H9 (cell line): Measurements from ENCODE around the gene MLLT6. TPM values are rescaled to one million over a fixed set of nuclear protein-coding genes. Genes with fewer than 3 reads are reported as not detected.

Experiments
- DNase-seq: peaks from one replicate; pipeline ENCODE4 v3.0.0-alpha.2; 2017
- H2AFZ ChIP-seq: one replicate; pipeline ENCODE4 v1.6.1; 2013; ENCODE audit warnings: mild to moderate bottlenecking, low read length, control low read depth, moderate library complexity
- H2AK5ac ChIP-seq: 2 replicates; pipeline ENCODE4 v1.6.1; 2013; ENCODE audit warnings: low read length, control low read depth, mixed read lengths; ENCODE audit not compliant: insufficient read length
- H2BK120ac ChIP-seq: one replicate; pipeline ENCODE4 v1.6.1; 2013; ENCODE audit warnings: low read depth, mild to moderate bottlenecking, low read length, control low read depth, inconsistent platforms; ENCODE audit not compliant: poor library complexity, severe bottlenecking
- H2BK12ac ChIP-seq: 2 replicates; pipeline ENCODE4 v1.6.1; 2013; ENCODE audit warnings: low read length, control low read depth, mixed read lengths, low read depth; ENCODE audit not compliant: insufficient read length
- H2BK15ac ChIP-seq: 2 replicates; pipeline ENCODE4 v1.6.1; 2013; ENCODE audit warnings: low read depth, low read length, control low read depth
- H2BK20ac ChIP-seq: one replicate; pipeline ENCODE4 v1.6.1; 2013; ENCODE audit warnings: low read depth, mild to moderate bottlenecking, low read length, control low read depth, inconsistent platforms; ENCODE audit not compliant: poor library complexity, severe bottlenecking
- H2BK5ac ChIP-seq: 2 replicates; pipeline ENCODE4 v1.6.1; 2013; ENCODE audit warnings: low read length, control low read depth, mixed read lengths; ENCODE audit not compliant: insufficient read length
- H3K14ac ChIP-seq: 2 replicates; pipeline ENCODE4 v1.6.1; 2013; ENCODE audit warnings: low read length, control low read depth; ENCODE audit not compliant: insufficient read depth
- H3K18ac ChIP-seq: 2 replicates; pipeline ENCODE4 v1.6.1; 2013; ENCODE audit warnings: low read depth, mild to moderate bottlenecking, mixed read lengths, low read length, control low read depth; ENCODE audit not compliant: insufficient read length
- H3K23ac ChIP-seq: 2 replicates; pipeline ENCODE4 v1.6.1; 2013; ENCODE audit warnings: low read length, control low read depth, mixed read lengths, low read depth; ENCODE audit not compliant: insufficient read length
- H3K23me2 ChIP-seq: 2 replicates; pipeline ENCODE4 v1.6.1; 2013; ENCODE audit warnings: low read depth, mild to moderate bottlenecking, mixed read lengths, low read length, control low read depth; ENCODE audit not compliant: insufficient read length, poor library complexity, severe bottlenecking
- H3K27ac ChIP-seq: 2 replicates; pipeline ENCODE4 v1.5.1; 2013; ENCODE audit warnings: low read length, control low read depth, mixed read lengths, low read depth; ENCODE audit not compliant: insufficient read length
- H3K27me3 ChIP-seq: 2 replicates; pipeline ENCODE4 v1.6.1; 2013; ENCODE audit warnings: low read length, control low read depth, inconsistent platforms; ENCODE audit not compliant: insufficient read depth
- H3K4ac ChIP-seq: 2 replicates; pipeline ENCODE4 v1.6.1; 2013; ENCODE audit warnings: low read depth, mild to moderate bottlenecking, control low read depth, inconsistent platforms, low read length, moderate library complexity
- H3K4me1 ChIP-seq: 2 replicates; pipeline ENCODE4 v1.6.1; 2013; ENCODE audit warnings: low read length, control low read depth, inconsistent platforms; ENCODE audit not compliant: insufficient read depth
- H3K4me2 ChIP-seq: 2 replicates; pipeline ENCODE4 v1.6.1; 2013; ENCODE audit warnings: low read length, control low read depth, mixed read lengths; ENCODE audit not compliant: insufficient read length, insufficient read depth
- H3K56ac ChIP-seq: 2 replicates; pipeline ENCODE4 v1.6.1; 2013; ENCODE audit warnings: low read depth, mild to moderate bottlenecking, mixed read lengths, low read length, control low read depth; ENCODE audit not compliant: insufficient read length
- H3K79me1 ChIP-seq: 2 replicates; pipeline ENCODE4 v1.6.1; 2013; ENCODE audit warnings: low read depth, mild to moderate bottlenecking, moderate library complexity, low read length, control low read depth, inconsistent platforms; ENCODE audit not compliant: insufficient read depth, poor library complexity, severe bottlenecking
- H3K79me2 ChIP-seq: 2 replicates; pipeline ENCODE4 v1.6.1; 2013; ENCODE audit warnings: low read length, control low read depth, inconsistent platforms; ENCODE audit not compliant: insufficient read depth
- H3K9ac ChIP-seq: 2 replicates; pipeline ENCODE4 v1.6.1; 2013; ENCODE audit warnings: low read length, control low read depth, mixed read lengths; ENCODE audit not compliant: insufficient read length; ENCODE audit errors: extremely low read depth
- H3K9me3 ChIP-seq: one replicate; pipeline ENCODE4 v1.6.1; 2013; ENCODE audit warnings: low read depth, low read length, inconsistent platforms; ENCODE audit not compliant: control insufficient read depth
- H3T11ph ChIP-seq: one replicate; pipeline ENCODE4 v1.6.1; 2013; ENCODE audit warnings: mild to moderate bottlenecking, low read length, control low read depth, inconsistent platforms
- H4K20me1 ChIP-seq: one replicate; pipeline ENCODE4 v1.6.1; 2013; ENCODE audit not compliant: control insufficient read depth, insufficient read length, insufficient read depth
- H4K5ac ChIP-seq: 2 replicates; pipeline ENCODE4 v1.6.1; 2013; ENCODE audit warnings: low read depth, mild to moderate bottlenecking, mixed read lengths, low read length, control low read depth; ENCODE audit not compliant: insufficient read length
- H4K8ac ChIP-seq: replicated peaks from 2 replicates; pipeline ENCODE4 v1.6.1; 2013; ENCODE audit warnings: low read length, control low read depth, mixed read lengths, low read depth; ENCODE audit not compliant: insufficient read length
- H4K91ac ChIP-seq: 2 replicates; pipeline ENCODE4 v1.6.1; 2013; ENCODE audit warnings: low read depth, mild to moderate bottlenecking, moderate library complexity, mixed read lengths, low read length, control low read depth; ENCODE audit not compliant: insufficient read length
- H3K27ac Mint-ChIP-seq, 3 experiments: 2 replicates in 2 of 3; 3 replicates in 1 of 3; pipeline ENCODE4 v1.8.0; 2020 to 2021; ENCODE audit warnings: mixed read lengths in 3 of 3, mild to moderate bottlenecking in 1 of 3, moderate library complexity in 1 of 3
- H3K27me3 Mint-ChIP-seq: 2 replicates; pipeline ENCODE4 v1.8.0; 2021; ENCODE audit warnings: low read depth, mild to moderate bottlenecking, moderate library complexity, mixed read lengths
- H3K36me3 Mint-ChIP-seq, 3 experiments: 2 replicates in 2 of 3; 3 replicates in 1 of 3; pipeline ENCODE4 v1.8.0; 2020 to 2021; ENCODE audit warnings: low read depth in 3 of 3, mixed read lengths in 3 of 3; ENCODE audit not compliant: insufficient read depth in 1 of 3
- H3K4me1 Mint-ChIP-seq, 2 experiments: 2 replicates each; pipeline ENCODE4 v1.8.0; 2020; ENCODE audit warnings: mixed read lengths in 2 of 2
- H3K4me3 Mint-ChIP-seq, 2 experiments: 2 replicates in 1 of 2; 3 replicates in 1 of 2; pipeline ENCODE4 v1.8.0; 2020 to 2021; ENCODE audit warnings: mild to moderate bottlenecking in 2 of 2, mixed read lengths in 2 of 2, moderate library complexity in 1 of 2
- H3K9me3 Mint-ChIP-seq, 2 experiments: 2 replicates in 1 of 2; 3 replicates in 1 of 2; pipeline ENCODE4 v1.8.0; 2020; ENCODE audit warnings: mild to moderate bottlenecking in 2 of 2, mixed read lengths in 2 of 2, moderate library complexity in 1 of 2
- CTCF ChIP-seq: fragments of 200-600 bp; sonication (generic); conservative IDR thresholded peaks from 3 replicates; pipeline ENCODE4 v1.8.0; 2021; ENCODE audit warnings: antibody characterized with exemption, mild to moderate bottlenecking
- WGBS: extraction: QIAGEN DNeasy Blood & Tissue Kit; methylation state at CpG from one replicate; pipeline ENCODE4 v1.1.7; 2013; ENCODE audit warnings: missing lambda C conversion rate, low lambda C conversion rate, mixed read lengths; ENCODE audit not compliant: insufficient read length; ENCODE audit errors: extremely low coverage; 5-methylcytosine and 5-hydroxymethylcytosine counted together
- total RNA-seq: library from RNA; stranded (reverse); gene quantifications from 2 replicates; pipeline ENCODE4 v1.2.1, GENCODE V29; 2021

The MLLT6 gene
- total RNA-seq, 1 experiment from 2014 or later = 26.4 TPM

GRCh38 chr17:38690386-38690785 is 14.7 kb upstream of the MLLT6 start:
- no peaks in the 10 kb centered on the region for H3K36me3 Mint-ChIP-seq

More at GRCh38 chr17:38690386-38690785, 14.7 kb upstream of the MLLT6 start:
- Histone ChIP-seq H2BK20ac (no peak overlapping the region), H4K5ac (no peak overlapping the region), H3K23ac (no peak overlapping the region), H3K14ac (no peak overlapping the region), H4K91ac (no peak overlapping the region), H3K27ac (no peak overlapping the region), H3K9ac (no peak overlapping the region), H3K23me2 (no peaks in the 10 kb centered on the region), H2BK5ac (no peak overlapping the region), H2BK12ac (no peak overlapping the region), H2AK5ac (no peak overlapping the region), H3K79me1 (no peaks in the 10 kb centered on the region), H4K20me1 (no peaks in the 10 kb centered on the region), H2BK120ac (no peak overlapping the region), H3K4me2 (no peak overlapping the region), H3K27me3 (no peaks in the 10 kb centered on the region; the same call in 1 of the 2 replicates), H3T11ph (no peak overlapping the region), H4K8ac (no peak overlapping the region), H2BK15ac (no peak overlapping the region), H3K79me2 (no peaks in the 10 kb centered on the region), H3K4ac (no peak overlapping the region), H3K9me3 (no peaks in the 10 kb centered on the region), H2AFZ (no peak overlapping the region), H3K4me1 (no peaks in the 10 kb centered on the region), H3K56ac (no peak overlapping the region), H3K18ac (no peak overlapping the region)
- Mint-ChIP-seq H3K27me3 (peaks cover 75% of the 10 kb centered on the region), H3K4me3 (no peak overlapping the region), H3K9me3 (no peaks in the 10 kb centered on the region; a peak in 1 of 5 replicates), H3K4me1 (peaks cover 10 to 15% of the 10 kb centered on the region in 2 experiments), H3K27ac (no peak overlapping the region)
- no peak for TF ChIP-seq CTCF
- peak; percentile 26 for DNase-seq
- WGBS = no CpG with 5 or more reads among the region's 4 CpGs
